ENCODE measurements around the gene CNIH3. TPM values are rescaled to one million over a fixed set of nuclear protein-coding genes. Genes with fewer than 3 reads are reported as not detected.

Gene CNIH3
- total RNA-seq, 4 donors from 2014 or later, result 1.9 to 4.0 (median 3.4) TPM

DNA sequence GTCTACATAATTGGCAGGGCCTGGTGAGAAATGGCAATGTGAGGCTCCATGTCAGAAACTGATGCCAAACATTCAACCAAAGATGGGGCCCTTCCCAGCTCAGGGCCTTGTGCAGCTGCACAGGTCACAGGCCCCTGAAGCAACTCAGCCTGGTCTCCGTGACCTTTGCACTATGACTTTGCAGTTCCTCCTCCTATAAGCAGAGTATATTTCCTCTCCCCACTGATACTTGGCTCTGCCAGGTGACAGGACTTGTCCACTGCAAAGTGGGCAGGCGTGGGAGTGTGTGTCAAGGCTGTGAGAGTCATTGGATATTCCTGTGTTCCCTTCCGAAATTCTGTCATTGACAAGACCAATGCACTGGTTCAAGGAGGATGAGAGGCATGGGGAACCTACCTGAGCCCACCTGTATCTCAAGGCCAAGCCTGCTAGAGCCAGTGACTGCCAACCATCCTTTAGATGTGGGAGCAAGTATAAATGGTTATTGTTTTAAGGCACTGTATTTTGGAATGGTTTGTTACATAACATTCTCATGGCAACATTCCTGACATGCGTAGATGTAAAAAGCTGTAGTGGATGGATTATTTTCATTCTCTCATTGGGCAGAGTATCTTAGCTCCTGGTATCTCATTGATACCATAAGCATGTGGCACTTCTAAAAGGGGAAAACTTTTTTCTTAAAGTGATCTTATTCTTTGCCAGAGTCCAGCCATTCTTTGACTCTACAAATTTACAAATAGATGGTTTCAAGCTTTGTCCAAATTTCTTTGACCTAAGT lies 75.2 kb downstream of the CNIH3 start:
- ATAC-seq (ENCODE audit: low FRiP score) (no peak), DNase-seq (ENCODE audit: low spot score) (no peak)
- TF ChIP-seq, protein P1, sequence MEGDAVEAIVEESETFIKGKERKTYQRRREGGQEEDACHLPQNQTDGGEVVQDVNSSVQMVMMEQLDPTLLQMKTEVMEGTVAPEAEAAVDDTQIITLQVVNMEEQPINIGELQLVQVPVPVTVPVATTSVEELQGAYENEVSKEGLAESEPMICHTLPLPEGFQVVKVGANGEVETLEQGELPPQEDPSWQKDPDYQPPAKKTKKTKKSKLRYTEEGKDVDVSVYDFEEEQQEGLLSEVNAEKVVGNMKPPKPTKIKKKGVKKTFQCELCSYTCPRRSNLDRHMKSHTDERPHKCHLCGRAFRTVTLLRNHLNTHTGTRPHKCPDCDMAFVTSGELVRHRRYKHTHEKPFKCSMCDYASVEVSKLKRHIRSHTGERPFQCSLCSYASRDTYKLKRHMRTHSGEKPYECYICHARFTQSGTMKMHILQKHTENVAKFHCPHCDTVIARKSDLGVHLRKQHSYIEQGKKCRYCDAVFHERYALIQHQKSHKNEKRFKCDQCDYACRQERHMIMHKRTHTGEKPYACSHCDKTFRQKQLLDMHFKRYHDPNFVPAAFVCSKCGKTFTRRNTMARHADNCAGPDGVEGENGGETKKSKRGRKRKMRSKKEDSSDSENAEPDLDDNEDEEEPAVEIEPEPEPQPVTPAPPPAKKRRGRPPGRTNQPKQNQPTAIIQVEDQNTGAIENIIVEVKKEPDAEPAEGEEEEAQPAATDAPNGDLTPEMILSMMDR (IDR thresholded peaks at IDR 0.05), result no peak

DNA sequence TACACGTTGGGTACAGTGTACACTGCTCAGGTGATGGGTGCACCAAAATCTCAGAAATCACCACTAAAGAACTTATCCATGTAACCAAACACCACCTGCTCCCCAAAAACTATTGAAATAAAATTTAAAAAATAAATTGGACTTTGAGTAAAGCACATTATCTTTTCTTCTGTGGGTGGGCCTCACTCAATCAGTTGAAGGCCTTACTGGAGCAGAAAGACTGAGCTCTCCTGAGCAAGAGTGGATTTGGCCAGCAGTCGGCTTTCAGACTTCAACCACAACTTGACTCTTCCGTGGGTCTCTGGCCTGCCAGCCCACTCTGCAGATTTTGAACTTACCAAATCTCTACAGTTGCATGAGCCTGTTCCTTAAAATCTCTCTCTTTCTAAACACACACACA lies 78.9 kb downstream of the CNIH3 start:
- TF ChIP-seq, protein P1 (IDR thresholded peaks at IDR 0.05), result no peak
- no peak for DNase-seq (ENCODE audit: low spot score)
- no peak for ATAC-seq (ENCODE audit: low FRiP score)

DNA sequence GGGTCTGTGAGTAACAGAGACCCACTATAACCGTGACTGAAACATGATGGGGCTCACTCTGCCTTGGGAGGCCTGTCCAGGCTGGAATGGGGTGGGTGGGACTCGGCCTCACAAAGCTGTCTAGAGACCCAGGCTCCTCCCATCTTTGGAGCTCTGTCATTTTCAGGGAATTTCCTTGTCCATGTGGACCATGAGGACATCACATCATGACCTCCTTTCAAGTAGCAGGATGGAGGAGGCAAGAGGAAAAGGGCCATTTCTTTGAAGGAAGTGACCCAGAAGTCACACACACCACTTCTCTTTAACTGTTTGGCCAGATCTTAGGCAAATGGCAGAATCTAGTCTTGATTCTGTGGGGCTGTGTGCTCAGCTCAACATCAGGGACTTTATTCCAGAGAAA lies 79.9 kb downstream of the CNIH3 start:
- ATAC-seq (ENCODE audit: low FRiP score), result no peak
- no peak for DNase-seq (ENCODE audit: low spot score)
- TF ChIP-seq, protein P1 (IDR thresholded peaks at IDR 0.05), result no peak

GRCh38 chr1:224696891-224697765 lies 81.0 kb downstream of the CNIH3 start:
- DNase-seq (ENCODE audit: low spot score) (no peak), ATAC-seq (ENCODE audit: low FRiP score) (peak; percentile 62)
- TF ChIP-seq, protein P1 (IDR thresholded peaks at IDR 0.05), result no peak

DNA sequence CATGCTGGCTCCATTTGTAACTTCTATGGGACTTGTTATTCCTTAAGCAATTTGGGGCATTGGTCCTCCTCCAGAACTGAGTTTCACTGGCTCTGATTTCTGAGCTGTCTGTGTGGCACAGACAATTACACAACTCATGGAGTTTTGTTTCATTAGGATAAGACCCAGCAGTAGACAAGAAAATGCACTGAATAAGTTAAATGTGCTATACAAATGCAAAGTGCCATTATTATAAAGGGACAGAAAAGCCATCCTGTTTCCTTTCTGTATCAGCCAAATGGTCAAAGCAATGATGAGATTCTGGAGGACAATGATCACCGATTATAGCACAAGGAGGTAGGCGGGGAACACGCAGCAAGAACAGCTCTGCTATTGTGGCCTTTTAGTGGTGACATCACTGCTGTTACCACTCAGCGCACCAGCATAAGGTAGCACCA lies 81.9 kb downstream of the CNIH3 start:
- no peak for DNase-seq (ENCODE audit: low spot score)
- ATAC-seq (ENCODE audit: low FRiP score), result no peak
- TF ChIP-seq, protein P1 (IDR thresholded peaks at IDR 0.05), result no peak

DNA sequence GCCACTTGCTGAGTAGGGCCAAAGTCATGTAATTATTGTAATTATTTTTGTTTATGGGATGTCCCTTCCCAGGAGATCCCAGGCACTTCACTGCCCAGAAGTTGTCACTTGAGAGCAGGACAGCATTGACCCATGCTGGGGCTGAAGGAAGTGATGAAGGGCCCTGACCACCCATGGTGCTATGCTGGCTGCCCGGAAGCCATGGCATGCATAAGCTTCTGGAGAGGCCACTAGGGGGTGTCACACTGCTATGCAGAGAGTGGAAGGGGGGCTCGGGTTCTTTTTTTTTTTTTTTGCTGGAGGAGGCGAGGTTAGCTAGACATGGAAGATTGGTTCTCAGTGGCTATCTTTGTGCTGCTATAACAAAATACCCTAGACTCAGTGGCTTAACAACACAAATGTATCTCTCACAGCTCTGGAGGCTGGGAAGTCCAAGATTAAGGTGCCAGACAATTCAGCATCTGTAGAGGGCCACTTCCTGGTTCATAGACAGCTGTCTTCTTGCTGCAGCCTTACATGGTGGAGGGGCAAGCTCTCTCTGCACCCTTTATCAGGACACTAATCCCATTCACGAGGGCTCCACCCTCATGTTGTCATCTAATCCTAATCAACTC lies 84.9 kb downstream of the CNIH3 start:
- no peak for ATAC-seq (ENCODE audit: low FRiP score)
- TF ChIP-seq, protein P1 (IDR thresholded peaks at IDR 0.05), result no peak
- DNase-seq (ENCODE audit: low spot score), result no peak

All from omental fat pad (tissue), 4 donors.